Pancreas (tissue), 10 donors: Measurements from ENCODE around the gene VSX1. TPM values are rescaled to one million over a fixed set of nuclear protein-coding genes. Genes with fewer than 3 reads are reported as not detected.

Source experiments
- ATAC-seq, 4 donors: fragments of 200-7000 bp; cut with Tn5 transposase; one replicate each; pipeline versions ENCODE4 v1.8.0 to v1.9.1; 2020; ENCODE audit warnings: mild to moderate bottlenecking in 4 of 4, moderate library complexity in 4 of 4
- DNase-seq, 6 donors: peaks; one replicate each; pipeline ENCODE4 v3.0.0-alpha.2; 2020
- FAIRE-seq: peaks from 2 replicates; lab custom pipeline; 2012; peaks lifted over from hg19 to GRCh38; lab: Jason Lieb, UNC
- H3K27ac ChIP-seq, 4 donors: fragments of 200-600 bp; sonication (generic); 1 replicate in 3 of 4; 2 replicates in 1 of 4; pipeline versions ENCODE4 v1.5.0 to v1.8.0; 2020
- H3K27me3 ChIP-seq, 4 donors: fragments of 200-600 bp; one replicate each; pipeline ENCODE4 v1.8.0; 2021
- H3K36me3 ChIP-seq, 3 donors: fragments of 200-600 bp; sonication (generic) in 1 of 3; one replicate each; pipeline versions ENCODE4 v1.5.0 to v1.8.0; 2020 to 2021
- H3K4me1 ChIP-seq, 3 donors: fragments of 200-600 bp; one replicate each; pipeline ENCODE4 v1.8.0; 2021
- H3K4me3 ChIP-seq, 4 donors: fragments of 200-600 bp; sonication (generic) in 2 of 4; one replicate each; pipeline versions ENCODE4 v1.5.0 to v1.8.0; 2020 to 2021
- H3K9me3 ChIP-seq, 4 donors: fragments of 200-600 bp; one replicate each; pipeline ENCODE4 v1.8.0; 2021
- WGBS, 2 donors: extraction: QIAGEN DNeasy Blood & Tissue Kit; methylation state at CpG; one replicate each; pipeline ENCODE4 v1.1.7; 2013; 5-methylcytosine and 5-hydroxymethylcytosine counted together
- intact Hi-C, 3 donors: fragments of 100-400 bp; cut with DNase I; formaldehyde crosslinking; loops; one replicate each; pipeline versions ENCODE4 v1.11.1 to v1.14.2; 2022
- polyA plus RNA-seq, 2 donors: library from polyadenylated mRNA; stranded (reverse); fragments of 200-250 nt; gene quantifications; one replicate each; pipeline ENCODE4 v1.2.3, GENCODE V29; 2013
- total RNA-seq, 6 donors: library from RNA; stranded (reverse); fragmentation: NEBNext Ultra II Directional in 4 of 6; extraction: Animal tissue kit (Norgen Biotek cat#: 25700) in 4 of 6; gene quantifications; one replicate each; pipeline versions ENCODE4 v1.2.1 to v1.2.4, GENCODE V29; 2021 to 2023
- TF ChIP-seq, protein P1 (sequence below), 4 donors: fragments of 200-600 bp; sonication (generic) in 3 of 4; IDR thresholded peaks; one replicate each; pipeline versions ENCODE4 v1.5.0 to v1.8.0; 2021; ENCODE audit warnings: antibody characterized with exemption in 4 of 4
- donor health status: healthy with polysubstance abuse.
- donor health status: DM: no; HTN: no; CAD: no; lungs with moderate emphysema.
- donor health status: DM: no; HTN: no; CAD: no.
- donor health status: control.
- donor health status: control.
- donor health status: Bipolar disorder and iron deficiency.
- donor health status: DM: yes; HTN: yes; CAD: no.
- donor health status: DM: no; HTN: no; CAD: no.
- donor health status: DM: no; HTN: no; CAD: no.
- donor health status: DM: yes; HTN: yes; CAD: no.

The VSX1 gene
- total and polyA plus RNA-seq, 8 donors, result 0.08 to 0.77 (median 0.23) TPM

DNA sequence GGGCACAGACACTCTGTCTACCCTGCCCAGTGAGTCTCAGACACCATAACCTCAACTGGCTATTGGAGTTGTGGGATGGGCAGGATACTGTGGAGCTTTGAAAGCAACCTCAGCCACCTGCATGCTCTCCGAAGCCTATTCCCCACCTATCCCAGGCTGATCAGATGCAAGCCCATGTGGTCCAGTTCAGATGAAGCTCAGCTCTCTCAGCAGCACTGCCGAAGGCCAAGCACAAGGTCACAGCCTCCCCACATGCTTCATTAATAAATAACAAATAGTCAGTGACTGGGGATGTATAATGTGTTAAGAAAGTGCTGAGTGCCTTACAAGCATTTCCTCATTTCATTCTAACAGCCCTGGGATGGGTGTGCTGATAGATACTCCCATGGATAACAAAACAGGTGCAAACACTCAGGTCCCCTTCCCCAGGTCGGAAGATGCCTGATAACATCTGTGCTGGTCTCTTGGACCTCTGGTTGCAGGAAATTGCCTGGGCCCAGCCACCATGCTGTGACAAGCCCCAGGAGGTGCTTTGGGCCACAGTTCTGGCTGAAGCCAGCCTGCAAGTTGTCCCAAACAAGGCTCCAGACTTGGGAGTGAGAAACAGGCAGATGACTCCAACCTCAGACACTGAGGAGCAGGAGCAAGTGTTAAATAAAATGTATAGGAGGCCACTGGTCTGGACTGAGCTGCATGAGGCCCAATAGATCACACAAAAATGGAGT, 27.7 kb downstream of the VSX1 start:
- Histone ChIP-seq H3K9me3 (no peaks in the 10 kb centered on the region), H3K27ac (peak overlapping the region in 2 of 4 donors; percentile 66 to 73), H3K27me3 (no peaks in the 10 kb centered on the region), H3K4me3 (no peak overlapping the region), H3K36me3 (no peaks in the 10 kb centered on the region), H3K4me1 (peaks cover 38 to 68% (median 39%) of the 10 kb centered on the region in 3 donors)
- DNase-seq (peak in 2 of 6 donors; percentile 10 to 54), ATAC-seq (peak in 1 of 4 donors; percentile 4), FAIRE-seq (no peak)
- intact Hi-C loops, result no loop called here
- WGBS, 2 donors, result 14% methylated on average over 3 of the region's 3 CpGs
- TF ChIP-seq, protein P1, sequence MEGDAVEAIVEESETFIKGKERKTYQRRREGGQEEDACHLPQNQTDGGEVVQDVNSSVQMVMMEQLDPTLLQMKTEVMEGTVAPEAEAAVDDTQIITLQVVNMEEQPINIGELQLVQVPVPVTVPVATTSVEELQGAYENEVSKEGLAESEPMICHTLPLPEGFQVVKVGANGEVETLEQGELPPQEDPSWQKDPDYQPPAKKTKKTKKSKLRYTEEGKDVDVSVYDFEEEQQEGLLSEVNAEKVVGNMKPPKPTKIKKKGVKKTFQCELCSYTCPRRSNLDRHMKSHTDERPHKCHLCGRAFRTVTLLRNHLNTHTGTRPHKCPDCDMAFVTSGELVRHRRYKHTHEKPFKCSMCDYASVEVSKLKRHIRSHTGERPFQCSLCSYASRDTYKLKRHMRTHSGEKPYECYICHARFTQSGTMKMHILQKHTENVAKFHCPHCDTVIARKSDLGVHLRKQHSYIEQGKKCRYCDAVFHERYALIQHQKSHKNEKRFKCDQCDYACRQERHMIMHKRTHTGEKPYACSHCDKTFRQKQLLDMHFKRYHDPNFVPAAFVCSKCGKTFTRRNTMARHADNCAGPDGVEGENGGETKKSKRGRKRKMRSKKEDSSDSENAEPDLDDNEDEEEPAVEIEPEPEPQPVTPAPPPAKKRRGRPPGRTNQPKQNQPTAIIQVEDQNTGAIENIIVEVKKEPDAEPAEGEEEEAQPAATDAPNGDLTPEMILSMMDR (IDR thresholded peaks at IDR 0.05), result no peak

DNA sequence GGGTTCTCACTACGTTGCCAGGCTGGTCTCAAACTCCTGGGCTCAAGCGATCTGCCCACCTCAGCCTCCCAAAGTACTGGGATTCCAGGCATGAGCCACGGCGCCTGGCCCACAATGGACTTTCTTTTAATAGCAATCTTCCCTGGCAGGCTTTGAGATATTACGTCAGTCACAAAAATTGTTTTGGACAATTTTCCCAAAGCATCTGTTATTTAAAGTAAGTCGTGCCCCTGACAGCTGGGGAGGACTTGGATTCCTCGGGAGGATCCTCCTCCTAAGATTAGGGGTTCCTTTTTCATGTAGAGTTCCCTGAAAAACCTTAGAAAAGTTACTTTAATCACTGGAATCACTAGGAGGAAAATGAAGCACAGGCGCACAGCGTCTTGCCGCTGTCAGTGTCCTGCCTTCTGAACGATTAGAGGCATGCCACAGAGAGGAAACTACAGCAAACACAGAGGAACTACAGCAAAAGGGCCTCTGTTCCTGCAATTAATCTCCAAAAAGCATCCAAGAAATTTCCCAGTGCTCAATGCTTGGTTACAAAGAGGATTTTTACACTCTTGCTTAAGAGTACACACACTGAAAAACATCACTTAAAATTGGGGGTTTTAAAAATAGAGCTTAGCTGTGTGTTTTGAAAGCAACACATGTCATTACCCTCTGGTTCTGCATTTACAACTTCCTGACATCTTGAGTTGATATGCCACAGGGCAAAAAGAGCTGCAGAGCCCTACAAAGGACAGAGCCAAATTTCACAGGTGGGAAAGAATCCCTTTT, 28.5 kb downstream of the VSX1 start:
- FAIRE-seq (no peak), DNase-seq (peak in 3 of 6 donors; percentile 11 to 44 (median 26)), ATAC-seq (no peak)
- Histone ChIP-seq H3K9me3 (no peaks in the 10 kb centered on the region), H3K4me3 (no peak overlapping the region), H3K4me1 (peaks cover 30 to 65% (median 39%) of the 10 kb centered on the region in 3 donors), H3K27me3 (no peaks in the 10 kb centered on the region), H3K27ac (peak overlapping the region in 2 of 4 donors; percentile 66 to 73), H3K36me3 (no peaks in the 10 kb centered on the region)
- TF ChIP-seq, protein P1 (IDR thresholded peaks at IDR 0.05), result no peak
- 23 to 28% methylated on average over 11 of the region's 11 CpGs for WGBS, 2 donors
- intact Hi-C loops, result no loop called here

DNA sequence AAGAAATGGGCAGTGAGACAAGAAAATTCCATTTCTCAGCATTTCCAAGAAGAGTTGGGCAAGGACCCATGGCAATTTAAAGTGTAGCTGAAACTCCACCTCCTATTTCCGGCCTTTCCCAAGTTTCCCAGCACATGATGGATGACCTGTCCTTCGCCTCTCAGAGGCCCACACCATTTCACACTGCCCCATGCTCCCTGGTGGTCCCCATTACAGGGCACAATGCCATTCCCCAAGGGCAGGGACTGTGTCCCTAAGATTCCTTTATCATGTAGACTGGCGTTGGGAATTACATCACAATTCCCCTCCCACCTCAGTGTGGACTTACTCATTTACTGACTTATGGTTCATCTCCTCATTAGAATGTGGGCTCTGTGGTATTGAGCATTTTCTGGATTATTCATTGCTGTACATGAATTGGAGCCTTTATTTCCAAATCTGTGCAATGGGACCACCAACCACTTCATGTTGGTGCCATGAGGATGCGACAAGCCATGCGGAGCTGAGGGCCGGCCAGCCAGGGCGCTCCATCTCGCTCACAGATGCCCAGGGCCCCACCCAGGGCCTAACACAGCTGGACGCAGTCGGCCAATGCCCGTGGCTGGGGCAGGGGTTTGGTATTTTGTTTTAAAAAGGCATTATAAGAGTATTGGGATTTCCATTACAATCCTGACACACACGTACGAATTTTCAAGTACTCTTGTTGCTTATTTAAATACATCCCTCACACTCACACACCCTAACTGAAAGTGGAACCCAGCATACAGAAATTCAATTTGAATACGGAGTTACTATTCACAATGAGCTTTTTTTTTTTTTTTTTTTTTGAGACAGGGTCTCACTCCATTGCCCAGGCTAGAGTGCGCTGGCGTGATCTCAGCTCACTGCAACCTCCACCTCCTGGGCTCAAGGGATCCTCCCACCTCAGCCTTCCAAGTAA, 29.4 kb downstream of the VSX1 start:
- 76 to 81% methylated on average over 16 of the region's 16 CpGs for whole genome bisulfite sequencing, 2 donors
- Histone ChIP-seq H3K36me3 (peaks cover 0 to 6% (median 0%) of the 10 kb centered on the region in 3 donors), H3K9me3 (no peaks in the 10 kb centered on the region), H3K27me3 (no peaks in the 10 kb centered on the region), H3K4me1 (peaks cover 30 to 68% (median 44%) of the 10 kb centered on the region in 3 donors), H3K4me3 (no peak overlapping the region), H3K27ac (peak overlapping the region in 2 of 4 donors; percentile 66 to 73)
- no peak for ATAC-seq
- DNase-seq, result peak in 3 of 6 donors; percentile 18 to 46 (median 19)
- TF ChIP-seq, protein P1 (IDR thresholded peaks at IDR 0.05), result no peak
- intact Hi-C loops, result no loop called here
- no peak for FAIRE-seq

DNA sequence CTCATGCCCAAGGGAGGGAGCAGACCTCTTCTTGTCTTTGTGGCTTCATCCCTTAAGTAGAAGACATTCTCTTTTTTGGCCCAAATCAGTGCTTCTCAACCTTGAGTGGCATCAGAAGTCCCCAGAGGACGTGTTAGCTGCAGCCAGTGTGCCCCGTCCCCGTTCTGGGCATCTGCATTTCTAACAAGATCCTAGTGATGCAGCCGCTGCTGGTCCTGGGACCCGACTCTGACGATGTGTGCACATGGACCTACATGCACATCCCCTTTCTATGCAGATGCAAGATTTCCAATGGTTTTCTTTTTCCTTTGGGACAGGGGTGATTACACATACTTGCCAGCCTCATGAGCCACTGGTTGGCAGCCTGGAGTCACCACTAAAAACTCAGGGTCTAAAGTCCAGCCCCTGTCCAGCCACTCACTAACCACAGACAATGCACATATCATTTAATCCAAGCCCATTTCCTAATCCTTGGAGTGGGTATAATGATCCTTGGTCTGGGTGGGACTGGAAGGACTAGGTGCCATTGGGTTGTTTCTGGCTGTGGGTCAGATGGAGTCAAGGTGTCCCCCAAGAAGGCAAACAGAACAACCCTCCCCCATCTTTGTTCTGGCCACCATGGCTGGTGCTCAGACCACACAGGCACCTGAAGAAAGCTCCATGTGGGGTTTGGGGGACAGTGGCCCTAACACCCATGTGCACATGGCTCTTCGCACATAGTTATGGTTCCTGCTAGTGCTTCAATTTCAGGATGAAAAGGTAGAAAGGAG, 30.4 kb downstream of the VSX1 start:
- H3K4me1 ChIP-seq, result peaks cover 31 to 71% (median 45%) of the 10 kb centered on the region in 3 donors

More for the DNA sequence above, 30.4 kb downstream of the VSX1 start:
- no peak for FAIRE-seq
- H3K27ac ChIP-seq, result peak overlapping the region in 2 of 4 donors; percentile 66 to 73
- 90 to 92% methylated on average over 7 of the region's 7 CpGs for WGBS, 2 donors
- H3K9me3 ChIP-seq, result no peaks in the 10 kb centered on the region
- H3K27me3 ChIP-seq, result no peaks in the 10 kb centered on the region
- no peak for ATAC-seq
- H3K4me3 ChIP-seq, result no peak overlapping the region
- H3K36me3 ChIP-seq, result peaks cover 0 to 16% (median 0%) of the 10 kb centered on the region in 3 donors
- intact Hi-C loops, result no loop called here
- TF ChIP-seq, protein P1 (IDR thresholded peaks at IDR 0.05), result no peak
- DNase-seq, result peak in 2 of 6 donors; percentile 8 to 35
